ENCODE results near the gene OCA2. TPM values are rescaled to one million over a fixed set of nuclear protein-coding genes. Genes with fewer than 3 reads are reported as not detected.
A peak's percentile ranks its signal among the peaks of the same experiment; 100 is the strongest.

The OCA2 gene
- total RNA-seq, 6 donors from 2014 or later: 0.83 to 6.0 (median 2.0) TPM

- TF ChIP-seq POLR2A (IDR thresholded peaks at IDR 0.05): no peak
- TF ChIP-seq POLR2AphosphoS5 (IDR thresholded peaks at IDR 0.05): no peak
- TF ChIP-seq CTCF (IDR thresholded peaks at IDR 0.05): no peak
- no peak for TF ChIP-seq EP300 (IDR thresholded peaks at IDR 0.05)
- DNase-seq (no peak), ATAC-seq (ENCODE audit: low FRiP score in 2 of 2) (no peak)
- H3K9me3 ChIP-seq: no peaks in the 10 kb centered on the region
- H3K4me1 ChIP-seq: no peaks in the 10 kb centered on the region
- no peak overlapping the region for H3K4me3 ChIP-seq
- no peak overlapping the region for H3K27ac ChIP-seq
- WGBS, 2 donors: 76 to 85% methylated on average over 4 of the region's 4 CpGs
- H3K36me3 ChIP-seq: no peaks in the 10 kb centered on the region
- H3K27me3 ChIP-seq: no peaks in the 10 kb centered on the region
Measured at GRCh38 chr15:28037969-28038590, 61.0 kb downstream of the OCA2 start.

GRCh38 chr15:28033443-28033842, 65.7 kb downstream of the OCA2 start:
- no peaks in the 10 kb centered on the region for H3K4me1 ChIP-seq
- 74% methylated on average over 3 of the region's 3 CpGs for WGBS, 2 donors

GRCh38 chr15:28030801-28031200, 68.3 kb downstream of the OCA2 start:
- ATAC-seq (ENCODE audit: low FRiP score in 2 of 2): no peak
- WGBS, 2 donors: 69 to 88% methylated on average over 2 of the region's 2 CpGs

More at GRCh38 chr15:28033443-28033842, 65.7 kb downstream of the OCA2 start:
- ATAC-seq (ENCODE audit: low FRiP score in 2 of 2): no peak
- Histone ChIP-seq H3K36me3 (no peaks in the 10 kb centered on the region), H3K27ac (no peak overlapping the region), H3K27me3 (no peaks in the 10 kb centered on the region), H3K4me3 (no peak overlapping the region), H3K9me3 (no peaks in the 10 kb centered on the region)
- DNase-seq: no peak
- no peak for TF ChIP-seq EP300 (IDR thresholded peaks at IDR 0.05)
- no peak for TF ChIP-seq CTCF (IDR thresholded peaks at IDR 0.05)
- TF ChIP-seq POLR2A (IDR thresholded peaks at IDR 0.05): no peak
- no peak for TF ChIP-seq POLR2AphosphoS5 (IDR thresholded peaks at IDR 0.05)

GRCh38 chr15:28027714-28028076, 71.4 kb downstream of the OCA2 start:
- no peak for ATAC-seq (ENCODE audit: low FRiP score in 2 of 2)
- Histone ChIP-seq H3K36me3 (no peaks in the 10 kb centered on the region), H3K27ac (no peak overlapping the region), H3K4me3 (no peak overlapping the region), H3K9me3 (no peaks in the 10 kb centered on the region), H3K4me1 (no peaks in the 10 kb centered on the region), H3K27me3 (no peaks in the 10 kb centered on the region)
- 92 to 94% methylated on average over 10 to 12 of the region's 12 CpGs for WGBS, 2 donors
- TF ChIP-seq POLR2AphosphoS5 (IDR thresholded peaks at IDR 0.05): no peak
- no peak for TF ChIP-seq CTCF (IDR thresholded peaks at IDR 0.05)
- TF ChIP-seq EP300 (IDR thresholded peaks at IDR 0.05): no peak
- TF ChIP-seq POLR2A (IDR thresholded peaks at IDR 0.05): no peak
- DNase-seq: peak in 1 of 2 donors; percentile 44

More at GRCh38 chr15:28030801-28031200, 68.3 kb downstream of the OCA2 start:
- Histone ChIP-seq H3K27ac (no peak overlapping the region), H3K36me3 (no peaks in the 10 kb centered on the region), H3K4me1 (no peaks in the 10 kb centered on the region), H3K4me3 (no peak overlapping the region), H3K9me3 (no peaks in the 10 kb centered on the region), H3K27me3 (no peaks in the 10 kb centered on the region)
- TF ChIP-seq EP300 (IDR thresholded peaks at IDR 0.05): no peak
- no peak for TF ChIP-seq POLR2A (IDR thresholded peaks at IDR 0.05)
- no peak for TF ChIP-seq CTCF (IDR thresholded peaks at IDR 0.05)
- no peak for TF ChIP-seq POLR2AphosphoS5 (IDR thresholded peaks at IDR 0.05)
- no peak for DNase-seq
